Vagina (tissue), 2 donors: Measurements from ENCODE around the gene WDR20. TPM values are rescaled to one million over a fixed set of nuclear protein-coding genes. Genes with fewer than 3 reads are reported as not detected.

ENCODE experiments used
- DNase-seq, 2 donors: peaks; one replicate each; pipeline ENCODE4 v3.0.0-alpha.2; 2017; ENCODE audit errors: extremely low spot score in 2 of 2
- H3K27ac ChIP-seq: fragments of 200-600 bp; sonication (generic); one replicate; pipeline ENCODE4 v1.5.1; 2019
- H3K27me3 ChIP-seq: fragments of 200-600 bp; sonication (generic); one replicate; pipeline ENCODE4 v1.5.1; 2019
- H3K36me3 ChIP-seq, 2 donors: fragments of 200-600 bp; sonication (generic); one replicate each; pipeline ENCODE4 v1.5.1; 2017 to 2019
- H3K4me1 ChIP-seq: fragments of 200-600 bp; sonication (generic); one replicate; pipeline ENCODE4 v1.5.1; 2019
- H3K4me3 ChIP-seq, 2 donors: fragments of 200-600 bp; sonication (generic); 1 replicate in 1 of 2; 2 replicates in 1 of 2; pipeline ENCODE4 v1.5.1; 2016 to 2019
- H3K9me3 ChIP-seq: fragments of 200-600 bp; sonication (generic); one replicate; pipeline ENCODE4 v1.5.1; 2019
- CTCF ChIP-seq, 3 experiments: fragments of 450-650 bp in 2 of 3; fragments of 200-600 bp in 1 of 3; sonication (generic) in 1 of 3; IDR thresholded peaks; one replicate each; pipeline ENCODE4 v1.5.1; 2017 to 2019; ENCODE audit warnings: antibody characterized with exemption in 3 of 3, mild to moderate bottlenecking in 2 of 3, moderate library complexity in 2 of 3
- POLR2A ChIP-seq, 2 donors: fragments of 450-650 bp; IDR thresholded peaks; one replicate each; pipeline ENCODE4 v1.6.1; 2017; ENCODE audit warnings: antibody characterized with exemption in 2 of 2, mild to moderate bottlenecking in 2 of 2, moderate library complexity in 2 of 2
- POLR2AphosphoS5 ChIP-seq, 2 donors: sonication (generic); formaldehyde crosslinking; IDR thresholded peaks; one replicate each; pipeline ENCODE4 v1.9.0; 2017; ENCODE audit warnings: antibody characterized with exemption in 2 of 2, mild to moderate bottlenecking in 2 of 2, low read depth in 1 of 2; ENCODE audit not compliant: insufficient read depth in 1 of 2
- intact Hi-C: fragments of 100-400 bp; cut with DNase I; formaldehyde crosslinking; loops from one replicate; pipeline ENCODE4 v1.15.1; 2023
- total RNA-seq: library from RNA; depleted of rRNA; stranded (reverse); fragments of >200 nt; gene quantifications from one replicate; pipeline ENCODE4 v1.2.3, GENCODE V29; 2016

WDR20 gene
- total RNA-seq, 1 donor from 2014 or later, result 24.8 TPM

- DNase-seq, result no peak
- Histone ChIP-seq H3K27me3 (no peaks in the 10 kb centered on the region), H3K4me3 (no peak overlapping the region), H3K9me3 (no peaks in the 10 kb centered on the region), H3K4me1 (peaks cover 18% of the 10 kb centered on the region), H3K36me3 (peaks cover 0 to 24% of the 10 kb centered on the region in 2 donors), H3K27ac (no peak overlapping the region)
- intact Hi-C loops, result no loop called here
- TF ChIP-seq CTCF (IDR thresholded peaks at IDR 0.05), result no peak
- TF ChIP-seq POLR2AphosphoS5 (IDR thresholded peaks at IDR 0.05; ENCODE audit: insufficient read depth in 1 of 2, low read depth in 1 of 2), result no peak
- no peak for TF ChIP-seq POLR2A (IDR thresholded peaks at IDR 0.05)
These were observed 56.6 kb downstream of the WDR20 start for GRCh38 chr14:102196039-102196901.

GRCh38 chr14:102196902-102197230 lies 57.2 kb downstream of the WDR20 start:
- H3K9me3 ChIP-seq, result no peaks in the 10 kb centered on the region
- H3K4me3 ChIP-seq, result no peak overlapping the region
- peaks cover 0 to 24% of the 10 kb centered on the region in 2 donors for H3K36me3 ChIP-seq
- H3K4me1 ChIP-seq, result peaks cover 18% of the 10 kb centered on the region
- TF ChIP-seq POLR2A (IDR thresholded peaks at IDR 0.05), result no peak
- no peak for TF ChIP-seq POLR2AphosphoS5 (IDR thresholded peaks at IDR 0.05; ENCODE audit: insufficient read depth in 1 of 2, low read depth in 1 of 2)
- TF ChIP-seq CTCF (IDR thresholded peaks at IDR 0.05), result no peak
- H3K27me3 ChIP-seq, result no peaks in the 10 kb centered on the region
- no peak for DNase-seq
- no peak overlapping the region for H3K27ac ChIP-seq
- intact Hi-C loops, result no loop called here

- H3K4me3 ChIP-seq, result no peak overlapping the region
- TF ChIP-seq CTCF (IDR thresholded peaks at IDR 0.05) (no peak), POLR2A (IDR thresholded peaks at IDR 0.05) (no peak), POLR2AphosphoS5 (IDR thresholded peaks at IDR 0.05; ENCODE audit: insufficient read depth in 1 of 2, low read depth in 1 of 2) (no peak)
- DNase-seq, result no peak
- H3K4me1 ChIP-seq, result peaks cover 18% of the 10 kb centered on the region
- peaks cover 0 to 24% of the 10 kb centered on the region in 2 donors for H3K36me3 ChIP-seq
- H3K9me3 ChIP-seq, result no peaks in the 10 kb centered on the region
- intact Hi-C loops, result no loop called here
- no peaks in the 10 kb centered on the region for H3K27me3 ChIP-seq
- no peak overlapping the region for H3K27ac ChIP-seq
These were observed 57.7 kb downstream of the WDR20 start for GRCh38 chr14:102197317-102197853.

- no peak overlapping the region for H3K27ac ChIP-seq
- H3K4me3 ChIP-seq, result no peak overlapping the region
- H3K36me3 ChIP-seq, result peaks cover 0 to 31% of the 10 kb centered on the region in 2 donors
- no peak for TF ChIP-seq POLR2AphosphoS5 (IDR thresholded peaks at IDR 0.05; ENCODE audit: insufficient read depth in 1 of 2, low read depth in 1 of 2)
- H3K27me3 ChIP-seq, result no peaks in the 10 kb centered on the region
- peaks cover 18% of the 10 kb centered on the region for H3K4me1 ChIP-seq
- intact Hi-C loops, result no loop called here
- H3K9me3 ChIP-seq, result no peaks in the 10 kb centered on the region
- no peak for DNase-seq
These were observed 61.1 kb downstream of the WDR20 start for GRCh38 chr14:102200690-102201352.

- Histone ChIP-seq H3K27me3 (no peaks in the 10 kb centered on the region), H3K4me3 (no peak overlapping the region), H3K27ac (no peak overlapping the region), H3K9me3 (no peaks in the 10 kb centered on the region), H3K4me1 (peaks cover 16% of the 10 kb centered on the region), H3K36me3 (peaks cover 0 to 28% of the 10 kb centered on the region in 2 donors)
- no peak for DNase-seq
- intact Hi-C loops, result no loop called here
- TF ChIP-seq POLR2AphosphoS5 (IDR thresholded peaks at IDR 0.05; ENCODE audit: insufficient read depth in 1 of 2, low read depth in 1 of 2) (no peak), CTCF (IDR thresholded peaks at IDR 0.05) (no peak), POLR2A (IDR thresholded peaks at IDR 0.05) (no peak)
These were observed 61.6 kb downstream of the WDR20 start for GRCh38 chr14:102201353-102201738.
